ENCODE measurements around the gene POC1B. TPM values are rescaled to one million over a fixed set of nuclear protein-coding genes. Genes with fewer than 3 reads are reported as not detected.

POC1B gene
- total and polyA plus RNA-seq, 5 donors from 2014 or later: 22.1 to 38.0 (median 33.0) TPM

DNA sequence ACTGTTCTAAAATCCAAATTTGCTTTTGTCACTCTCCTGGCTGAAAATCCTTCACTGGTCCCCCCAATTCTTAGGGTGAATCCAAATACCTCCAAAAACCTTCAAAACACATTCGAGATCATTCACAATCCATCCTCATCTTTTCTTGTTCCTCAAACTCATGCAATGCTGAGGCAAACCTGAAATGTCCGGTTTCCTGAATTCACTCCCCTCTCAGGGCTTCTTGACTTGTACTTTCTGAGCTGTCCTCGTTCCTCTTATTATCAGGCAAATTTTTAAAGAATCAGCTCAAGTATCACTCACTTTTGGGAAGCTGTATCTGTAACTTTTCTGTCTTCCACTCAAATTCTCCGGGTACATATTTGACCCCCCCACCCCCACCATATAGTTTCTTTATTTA is 88.6 kb downstream of the POC1B start:
- Mint-ChIP-seq H3K36me3 (peaks cover 52% of the 10 kb centered on the region), H3K27ac (peak overlapping the region in 1 of 3 donors; percentile 5), H3K9me3 (peaks cover 0 to 7% (median 2%) of the 10 kb centered on the region in 7 donors), H3K4me1 (peaks cover 15 to 26% (median 18%) of the 10 kb centered on the region in 4 donors), H3K27me3 (no peaks in the 10 kb centered on the region), H3K4me3 (no peak overlapping the region)
- Histone ChIP-seq H3K9me3 (ENCODE audit: control insufficient read depth in 2 of 2, low read length in 2 of 2) (no peaks in the 10 kb centered on the region), H3K4me1 (ENCODE audit: control insufficient read depth, insufficient read depth, low read length, poor library complexity, severe bottlenecking) (peaks cover 5% of the 10 kb centered on the region), H3K4me3 (ENCODE audit: low read depth, low read length) (no peak overlapping the region), H3K27ac (ENCODE audit: insufficient read depth, low read length, poor library complexity, severe bottlenecking) (no peak overlapping the region), H3K27me3 (ENCODE audit: control insufficient read depth, insufficient read depth, low read length) (no peaks in the 10 kb centered on the region), H3K36me3 (ENCODE audit: control insufficient read depth, insufficient read depth, low read length) (peaks cover 3% of the 10 kb centered on the region)
- DNase-seq (no peak), ATAC-seq (ENCODE audit: low read depth in 2 of 2) (no peak)

DNA sequence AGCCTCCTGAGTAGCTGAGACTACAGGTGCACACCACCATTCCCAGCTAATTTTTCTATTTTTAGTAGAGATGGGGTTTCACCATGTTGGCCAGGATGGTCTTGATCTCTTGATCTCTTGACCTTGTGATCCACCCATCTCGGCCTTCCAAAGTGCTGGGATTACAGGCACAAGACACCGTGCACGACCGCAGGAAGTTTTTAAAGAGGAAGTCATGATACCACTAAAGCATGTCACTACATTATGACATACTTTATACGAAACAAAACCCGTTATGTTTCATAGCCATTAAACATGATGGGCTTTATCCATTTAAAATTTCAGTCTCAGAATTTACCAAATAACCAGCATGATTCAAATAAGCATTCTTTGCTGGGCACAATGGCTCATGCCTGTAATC is 89.8 kb downstream of the POC1B start:
- ATAC-seq (ENCODE audit: low read depth in 2 of 2): no peak
- Mint-ChIP-seq H3K4me1 (peaks cover 9 to 25% (median 12%) of the 10 kb centered on the region in 4 donors), H3K27ac (no peak overlapping the region), H3K9me3 (peaks cover 0 to 7% (median 1%) of the 10 kb centered on the region in 7 donors), H3K4me3 (no peak overlapping the region), H3K36me3 (peaks cover 43% of the 10 kb centered on the region), H3K27me3 (no peaks in the 10 kb centered on the region)
- Histone ChIP-seq H3K27me3 (ENCODE audit: control insufficient read depth, insufficient read depth, low read length) (no peaks in the 10 kb centered on the region), H3K4me1 (ENCODE audit: control insufficient read depth, insufficient read depth, low read length, poor library complexity, severe bottlenecking) (peaks cover 4% of the 10 kb centered on the region), H3K27ac (ENCODE audit: insufficient read depth, low read length, poor library complexity, severe bottlenecking) (no peak overlapping the region), H3K4me3 (ENCODE audit: low read depth, low read length) (no peak overlapping the region), H3K36me3 (ENCODE audit: control insufficient read depth, insufficient read depth, low read length) (peaks cover 3% of the 10 kb centered on the region), H3K9me3 (ENCODE audit: control insufficient read depth in 2 of 2, low read length in 2 of 2) (no peaks in the 10 kb centered on the region)
- no peak for DNase-seq

DNA sequence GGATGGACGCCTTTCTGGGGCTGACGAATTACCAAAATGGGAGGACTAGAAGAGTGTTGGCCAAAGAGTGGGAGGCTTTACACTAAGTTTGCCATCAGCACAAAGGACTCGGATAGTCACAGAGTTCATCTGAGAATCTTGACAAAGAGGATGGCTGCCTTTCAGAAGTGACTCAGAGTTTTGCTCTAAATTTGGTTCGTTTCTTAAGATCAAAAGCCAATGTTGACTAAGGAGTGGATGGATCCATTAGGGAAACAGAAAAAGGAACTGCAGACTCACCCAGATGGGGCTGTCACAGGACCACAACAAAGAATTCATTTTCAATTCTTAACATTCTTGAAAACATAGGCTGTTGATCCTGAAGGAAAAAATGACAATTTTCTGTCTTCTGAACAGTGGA is 92.2 kb downstream of the POC1B start:
- no peak for DNase-seq
- H3K27me3 Mint-ChIP-seq: no peaks in the 10 kb centered on the region
- H3K4me3 Mint-ChIP-seq: no peak overlapping the region
- no peak overlapping the region for H3K27ac Mint-ChIP-seq
- H3K27me3 ChIP-seq (ENCODE audit: control insufficient read depth, insufficient read depth, low read length): no peaks in the 10 kb centered on the region
- H3K36me3 Mint-ChIP-seq: peaks cover 29% of the 10 kb centered on the region
- H3K36me3 ChIP-seq (ENCODE audit: control insufficient read depth, insufficient read depth, low read length): peaks cover 3% of the 10 kb centered on the region
- no peak overlapping the region for H3K27ac ChIP-seq (ENCODE audit: insufficient read depth, low read length, poor library complexity, severe bottlenecking)
- H3K4me1 ChIP-seq (ENCODE audit: control insufficient read depth, insufficient read depth, low read length, poor library complexity, severe bottlenecking): peaks cover 15% of the 10 kb centered on the region
- peaks cover 0 to 6% (median 0%) of the 10 kb centered on the region in 7 donors for H3K9me3 Mint-ChIP-seq
- no peak for ATAC-seq (ENCODE audit: low read depth in 2 of 2)
- H3K4me1 Mint-ChIP-seq: peaks cover 19 to 36% (median 23%) of the 10 kb centered on the region in 4 donors
- no peak overlapping the region for H3K4me3 ChIP-seq (ENCODE audit: low read depth, low read length)
- H3K9me3 ChIP-seq (ENCODE audit: control insufficient read depth in 2 of 2, low read length in 2 of 2): no peaks in the 10 kb centered on the region

DNA sequence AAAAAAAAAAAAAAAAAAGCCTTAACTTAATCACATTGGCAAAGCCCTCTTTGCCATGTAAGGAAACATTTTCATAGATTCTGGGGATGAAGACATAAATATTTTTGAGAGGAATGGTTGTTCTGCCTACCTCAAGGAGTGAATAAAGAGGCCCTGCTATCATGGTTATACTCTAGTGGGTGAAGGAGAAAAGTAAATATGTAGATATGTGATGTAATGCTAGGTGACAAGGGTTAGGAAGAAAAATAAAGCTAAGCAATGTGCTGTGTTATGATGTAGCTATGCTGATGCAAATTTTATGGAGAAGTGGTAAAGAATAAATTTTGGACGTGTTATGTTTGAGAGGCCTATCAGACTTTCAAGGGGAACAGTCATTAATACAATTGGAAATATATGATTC is 93.5 kb downstream of the POC1B start:
- peaks cover 25% of the 10 kb centered on the region for H3K4me1 ChIP-seq (ENCODE audit: control insufficient read depth, insufficient read depth, low read length, poor library complexity, severe bottlenecking)
- H3K27me3 Mint-ChIP-seq: no peaks in the 10 kb centered on the region
- H3K4me3 ChIP-seq (ENCODE audit: low read depth, low read length): no peak overlapping the region
- no peak for DNase-seq
- peaks cover 26 to 44% (median 31%) of the 10 kb centered on the region in 4 donors for H3K4me1 Mint-ChIP-seq
- no peak overlapping the region for H3K27ac ChIP-seq (ENCODE audit: insufficient read depth, low read length, poor library complexity, severe bottlenecking)
- H3K9me3 Mint-ChIP-seq: peaks cover 0 to 5% (median 0%) of the 10 kb centered on the region in 7 donors
- peaks cover 28% of the 10 kb centered on the region for H3K36me3 Mint-ChIP-seq
- peak overlapping the region in 1 of 3 donors; percentile 6 for H3K27ac Mint-ChIP-seq
- peaks cover 3% of the 10 kb centered on the region for H3K36me3 ChIP-seq (ENCODE audit: control insufficient read depth, insufficient read depth, low read length)
- no peaks in the 10 kb centered on the region for H3K27me3 ChIP-seq (ENCODE audit: control insufficient read depth, insufficient read depth, low read length)
- H3K4me3 Mint-ChIP-seq: no peak overlapping the region
- no peaks in the 10 kb centered on the region for H3K9me3 ChIP-seq (ENCODE audit: control insufficient read depth in 2 of 2, low read length in 2 of 2)
- no peak for ATAC-seq (ENCODE audit: low read depth in 2 of 2)

DNA sequence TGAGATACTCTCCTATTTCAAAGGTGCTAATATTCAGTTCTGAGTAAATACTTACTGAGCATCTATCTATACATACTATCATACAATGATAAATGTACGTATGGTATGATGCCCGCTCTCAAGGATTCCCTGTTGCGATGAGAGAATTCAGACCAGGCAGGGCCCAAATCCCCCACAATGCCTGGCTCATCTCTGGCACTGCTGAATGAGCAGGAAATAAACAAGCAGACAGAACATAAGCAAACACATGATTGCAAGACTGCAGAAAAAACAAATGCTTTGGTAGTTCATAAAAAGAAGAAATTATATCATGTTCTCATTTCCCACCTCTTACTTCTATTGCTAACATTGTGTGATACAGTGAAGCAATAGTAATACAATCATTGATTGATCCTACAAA is 96.3 kb downstream of the POC1B start:
- Histone ChIP-seq H3K27ac (ENCODE audit: insufficient read depth, low read length, poor library complexity, severe bottlenecking) (no peak overlapping the region), H3K9me3 (ENCODE audit: control insufficient read depth in 2 of 2, low read length in 2 of 2) (no peaks in the 10 kb centered on the region), H3K4me3 (ENCODE audit: low read depth, low read length) (no peak overlapping the region), H3K27me3 (ENCODE audit: control insufficient read depth, insufficient read depth, low read length) (no peaks in the 10 kb centered on the region), H3K36me3 (ENCODE audit: control insufficient read depth, insufficient read depth, low read length) (no peaks in the 10 kb centered on the region), H3K4me1 (ENCODE audit: control insufficient read depth, insufficient read depth, low read length, poor library complexity, severe bottlenecking) (peaks cover 28% of the 10 kb centered on the region)
- peaks cover 29% of the 10 kb centered on the region for H3K36me3 Mint-ChIP-seq
- peak overlapping the region in 1 of 3 donors; percentile 63 for H3K27ac Mint-ChIP-seq
- H3K27me3 Mint-ChIP-seq: no peaks in the 10 kb centered on the region
- peak overlapping the region in 2 of 4 donors; percentile 22 to 40 for H3K4me3 Mint-ChIP-seq
- H3K4me1 Mint-ChIP-seq: peaks cover 25 to 42% (median 32%) of the 10 kb centered on the region in 4 donors
- DNase-seq (no peak), ATAC-seq (ENCODE audit: low read depth in 2 of 2) (no peak)
- peaks cover 0 to 2% (median 0%) of the 10 kb centered on the region in 7 donors for H3K9me3 Mint-ChIP-seq

DNA sequence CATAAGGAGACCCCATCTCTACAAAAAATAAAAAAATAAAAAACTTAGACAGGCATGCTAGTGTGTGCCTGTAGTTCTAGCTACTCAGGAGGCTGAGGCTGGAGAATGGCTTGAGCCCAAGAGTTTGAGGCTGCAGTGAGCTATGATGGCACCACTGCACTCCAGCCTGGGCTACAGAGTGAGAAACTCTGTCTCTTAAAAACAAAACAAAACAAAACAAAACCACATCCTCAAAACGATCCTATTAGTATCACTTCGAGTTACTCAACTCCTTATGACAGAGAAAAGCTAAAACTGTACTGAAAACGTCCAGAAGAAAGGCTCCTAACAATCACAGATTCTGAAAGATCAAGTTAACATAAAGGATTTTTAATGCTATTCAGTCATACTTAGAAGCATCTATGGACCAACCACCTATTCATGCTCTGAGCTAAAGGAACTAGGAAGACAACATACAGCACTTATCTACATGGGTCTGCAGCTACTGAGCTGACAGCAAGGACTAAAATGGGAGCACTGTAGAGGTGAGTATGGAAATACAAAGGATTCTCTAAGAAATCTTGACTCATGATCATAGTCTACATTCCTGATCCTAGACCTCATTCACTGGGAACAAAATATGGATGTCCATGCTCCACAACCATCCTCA is 98.2 kb downstream of the POC1B start:
- peak overlapping the region in 2 of 3 donors; percentile 63 to 76 for H3K27ac Mint-ChIP-seq

DNA sequence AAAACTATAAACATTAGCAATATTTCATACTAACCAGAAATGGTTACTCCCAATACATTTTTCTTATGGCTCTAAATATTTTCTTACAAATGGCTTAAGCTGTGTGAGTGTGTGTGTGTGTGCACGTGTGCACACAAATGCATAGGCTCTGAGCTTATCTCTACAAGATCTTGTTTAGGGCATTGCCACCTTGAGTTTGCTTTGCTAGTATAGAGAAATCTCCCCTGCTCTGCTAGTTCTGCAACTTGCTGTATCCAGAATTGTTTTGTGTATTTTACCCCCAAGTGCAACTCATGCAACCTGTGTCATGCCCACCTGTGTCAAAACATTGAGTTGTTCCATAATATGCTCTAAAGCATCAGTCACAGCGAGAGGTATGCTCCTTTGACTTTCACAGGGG is 101.0 kb downstream of the POC1B start:
- H3K4me1 ChIP-seq (ENCODE audit: control insufficient read depth, insufficient read depth, low read length, poor library complexity, severe bottlenecking): peaks cover 25% of the 10 kb centered on the region
- H3K27me3 ChIP-seq (ENCODE audit: control insufficient read depth, insufficient read depth, low read length): no peaks in the 10 kb centered on the region
- Mint-ChIP-seq H3K4me1 (peaks cover 16 to 35% (median 30%) of the 10 kb centered on the region in 4 donors), H3K27ac (no peak overlapping the region), H3K9me3 (peaks cover 0 to 4% (median 0%) of the 10 kb centered on the region in 7 donors), H3K27me3 (no peaks in the 10 kb centered on the region), H3K4me3 (no peak overlapping the region), H3K36me3 (peaks cover 35% of the 10 kb centered on the region)
- DNase-seq: no peak
- H3K36me3 ChIP-seq (ENCODE audit: control insufficient read depth, insufficient read depth, low read length): no peaks in the 10 kb centered on the region
- no peak overlapping the region for H3K27ac ChIP-seq (ENCODE audit: insufficient read depth, low read length, poor library complexity, severe bottlenecking)
- ATAC-seq (ENCODE audit: low read depth in 2 of 2): no peak
- no peaks in the 10 kb centered on the region for H3K9me3 ChIP-seq (ENCODE audit: control insufficient read depth in 2 of 2, low read length in 2 of 2)
- H3K4me3 ChIP-seq (ENCODE audit: low read depth, low read length): no peak overlapping the region

More for the DNA sequence above, 98.2 kb downstream of the POC1B start:
- peaks cover 28% of the 10 kb centered on the region for H3K4me1 ChIP-seq (ENCODE audit: control insufficient read depth, insufficient read depth, low read length, poor library complexity, severe bottlenecking)
- Mint-ChIP-seq H3K4me3 (peak overlapping the region; percentile 17 to 81 (median 55)), H3K4me1 (peaks cover 20 to 42% (median 32%) of the 10 kb centered on the region in 4 donors), H3K9me3 (peaks cover 0 to 4% (median 0%) of the 10 kb centered on the region in 7 donors), H3K27me3 (no peaks in the 10 kb centered on the region), H3K36me3 (peaks cover 26% of the 10 kb centered on the region)
- no peak overlapping the region for H3K27ac ChIP-seq (ENCODE audit: insufficient read depth, low read length, poor library complexity, severe bottlenecking)
- DNase-seq (peak in 2 of 3 donors; percentile 28 to 59), ATAC-seq (ENCODE audit: low read depth in 2 of 2) (peak; percentile 67 to 69)
- H3K4me3 ChIP-seq (ENCODE audit: low read depth, low read length): peak overlapping the region; percentile 45
- H3K27me3 ChIP-seq (ENCODE audit: control insufficient read depth, insufficient read depth, low read length): no peaks in the 10 kb centered on the region
- H3K9me3 ChIP-seq (ENCODE audit: control insufficient read depth in 2 of 2, low read length in 2 of 2): no peaks in the 10 kb centered on the region
- no peaks in the 10 kb centered on the region for H3K36me3 ChIP-seq (ENCODE audit: control insufficient read depth, insufficient read depth, low read length)

DNA sequence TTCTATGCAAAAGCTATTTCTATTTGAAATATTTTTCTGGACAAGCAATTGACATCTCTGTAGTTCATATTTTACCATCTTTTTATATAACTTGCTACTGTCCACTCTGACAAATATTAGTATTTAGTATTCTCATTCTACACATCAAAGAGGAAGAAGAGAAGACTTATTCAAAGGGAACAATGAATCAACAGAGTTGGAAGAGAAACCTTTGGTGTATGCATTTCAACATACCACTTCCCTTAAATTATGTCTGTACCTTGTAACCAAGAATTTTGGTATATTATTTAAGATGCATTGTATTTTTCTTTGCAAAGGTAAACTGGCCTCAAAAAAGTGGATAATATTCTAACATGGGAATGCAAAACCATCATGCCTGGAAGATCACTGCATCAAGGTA is 101.5 kb downstream of the POC1B start:
- Histone ChIP-seq H3K27ac (ENCODE audit: insufficient read depth, low read length, poor library complexity, severe bottlenecking) (no peak overlapping the region), H3K4me3 (ENCODE audit: low read depth, low read length) (no peak overlapping the region), H3K4me1 (ENCODE audit: control insufficient read depth, insufficient read depth, low read length, poor library complexity, severe bottlenecking) (peaks cover 20% of the 10 kb centered on the region), H3K9me3 (ENCODE audit: control insufficient read depth in 2 of 2, low read length in 2 of 2) (no peaks in the 10 kb centered on the region), H3K27me3 (ENCODE audit: control insufficient read depth, insufficient read depth, low read length) (no peaks in the 10 kb centered on the region), H3K36me3 (ENCODE audit: control insufficient read depth, insufficient read depth, low read length) (peaks cover 1% of the 10 kb centered on the region)
- H3K9me3 Mint-ChIP-seq: peaks cover 0 to 4% (median 0%) of the 10 kb centered on the region in 7 donors
- H3K4me3 Mint-ChIP-seq: peak overlapping the region in 1 of 4 donors; percentile 39
- H3K27me3 Mint-ChIP-seq: no peaks in the 10 kb centered on the region
- no peak overlapping the region for H3K27ac Mint-ChIP-seq
- ATAC-seq (ENCODE audit: low read depth in 2 of 2): no peak
- peaks cover 12 to 30% (median 25%) of the 10 kb centered on the region in 4 donors for H3K4me1 Mint-ChIP-seq
- H3K36me3 Mint-ChIP-seq: peaks cover 35% of the 10 kb centered on the region
- DNase-seq: no peak

Data from CD4-positive, CD25-positive, alpha-beta regulatory T cell (primary cell).